GM13977 (cell line): ENCODE measurements around the gene MEI1.

ENCODE experiments used
- DNase-seq: peaks from one replicate; pipeline ENCODE4 v3.0.0; 2012; ENCODE audit warnings: low spot score
- in situ Hi-C: fragments of 300-500 bp; cut with MboI; formaldehyde crosslinking; loops from one replicate; pipeline ENCODE4 v1.12.0; 2022; ENCODE audit warnings: low sequenced_read_pairs, low pct_unique_long_range_greater_than_20kb, mixed read lengths, inconsistent platforms; ENCODE audit not compliant: unreplicated experiment
- TF ChIP-seq, protein P1 (sequence below): IDR thresholded peaks from 2 replicates; pipeline ENCODE4 v1.5.1; 2012; ENCODE audit warnings: mild to moderate bottlenecking, control low read depth; ENCODE audit not compliant: insufficient read depth; ENCODE audit errors: extremely low read depth, missing control alignments

Gene MEI1

DNA sequence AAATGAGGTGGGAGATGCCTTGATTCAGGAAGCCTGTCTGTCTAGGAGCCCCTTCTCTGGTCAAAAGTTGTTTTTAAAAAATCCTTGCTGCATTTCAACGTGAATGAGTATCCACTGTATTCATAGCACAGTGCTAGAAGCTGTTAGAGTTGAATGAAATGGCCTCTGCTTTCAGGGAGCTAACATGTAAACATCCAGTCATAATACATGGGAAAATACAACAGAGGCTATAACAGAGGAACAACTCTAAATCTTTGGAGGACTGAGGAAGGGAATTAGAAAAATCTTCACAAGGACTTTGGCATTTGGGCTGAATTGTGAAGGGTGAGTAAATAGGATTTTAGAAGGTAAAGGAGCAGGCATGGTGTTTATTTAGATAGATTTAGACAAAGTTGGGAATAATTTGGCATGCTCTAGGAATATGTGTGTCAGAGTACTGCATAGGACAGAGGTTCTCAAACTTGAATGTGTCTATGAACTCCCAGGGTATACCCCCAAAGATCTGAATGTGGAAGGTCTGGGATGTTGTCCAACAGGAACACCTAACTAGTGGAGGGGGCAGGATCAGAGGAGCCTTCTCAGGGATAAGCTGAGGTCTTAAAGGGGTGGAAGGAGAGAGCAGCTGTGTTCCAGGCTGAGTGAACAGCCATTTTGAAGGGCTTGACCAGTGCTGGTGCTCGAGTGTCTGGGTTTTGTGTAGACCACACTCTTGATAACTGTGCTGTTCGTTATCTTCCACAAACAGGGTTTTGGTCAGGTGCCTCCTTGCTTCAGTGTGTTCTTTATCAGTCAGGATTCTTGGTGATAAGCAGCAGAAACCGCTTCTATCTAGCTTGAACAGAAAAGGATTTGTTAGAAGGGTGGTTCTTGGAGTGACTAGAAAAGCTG lies 146.3 kb downstream of the MEI1 start:
- no peak for DNase-seq
- TF ChIP-seq, protein P1, sequence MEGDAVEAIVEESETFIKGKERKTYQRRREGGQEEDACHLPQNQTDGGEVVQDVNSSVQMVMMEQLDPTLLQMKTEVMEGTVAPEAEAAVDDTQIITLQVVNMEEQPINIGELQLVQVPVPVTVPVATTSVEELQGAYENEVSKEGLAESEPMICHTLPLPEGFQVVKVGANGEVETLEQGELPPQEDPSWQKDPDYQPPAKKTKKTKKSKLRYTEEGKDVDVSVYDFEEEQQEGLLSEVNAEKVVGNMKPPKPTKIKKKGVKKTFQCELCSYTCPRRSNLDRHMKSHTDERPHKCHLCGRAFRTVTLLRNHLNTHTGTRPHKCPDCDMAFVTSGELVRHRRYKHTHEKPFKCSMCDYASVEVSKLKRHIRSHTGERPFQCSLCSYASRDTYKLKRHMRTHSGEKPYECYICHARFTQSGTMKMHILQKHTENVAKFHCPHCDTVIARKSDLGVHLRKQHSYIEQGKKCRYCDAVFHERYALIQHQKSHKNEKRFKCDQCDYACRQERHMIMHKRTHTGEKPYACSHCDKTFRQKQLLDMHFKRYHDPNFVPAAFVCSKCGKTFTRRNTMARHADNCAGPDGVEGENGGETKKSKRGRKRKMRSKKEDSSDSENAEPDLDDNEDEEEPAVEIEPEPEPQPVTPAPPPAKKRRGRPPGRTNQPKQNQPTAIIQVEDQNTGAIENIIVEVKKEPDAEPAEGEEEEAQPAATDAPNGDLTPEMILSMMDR, result no peak
- in situ Hi-C loops, result no loop called here

DNA sequence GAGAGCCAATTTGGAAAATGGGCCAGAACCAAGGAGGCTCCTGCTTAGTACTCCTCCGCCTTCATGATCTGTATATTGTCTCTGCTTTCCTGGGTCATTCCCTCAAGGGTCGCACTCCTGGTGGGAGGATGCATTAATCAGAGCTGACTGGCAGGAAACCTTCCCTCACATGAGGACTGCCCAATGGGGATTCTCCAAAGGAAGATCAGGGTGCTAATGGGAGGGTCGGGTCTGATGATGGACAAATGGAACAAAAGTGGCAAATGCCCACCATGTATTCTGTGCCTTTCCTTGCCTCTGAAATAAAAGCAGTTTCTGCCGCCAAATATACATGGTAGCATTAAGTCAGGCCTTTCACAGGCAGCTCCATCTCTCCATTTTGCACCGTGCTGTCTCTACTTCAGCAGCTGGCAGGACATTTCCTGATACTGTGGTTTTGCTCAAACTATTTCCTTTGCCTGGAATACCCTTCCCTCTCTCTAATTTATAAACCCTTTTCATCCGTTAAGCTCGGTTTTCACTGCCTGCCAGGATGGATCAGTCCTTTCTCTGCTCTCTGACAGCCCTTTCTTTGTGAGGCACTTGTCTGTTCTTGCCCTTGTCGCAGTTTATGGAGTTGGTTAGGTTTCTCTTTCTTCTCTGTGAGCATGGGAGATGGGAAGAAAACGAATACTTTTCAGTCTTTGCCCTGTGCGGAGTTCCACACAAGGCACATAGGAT lies 147.1 kb downstream of the MEI1 start:
- TF ChIP-seq, protein P1, result no peak
- in situ Hi-C loops, result no loop called here

DNA sequence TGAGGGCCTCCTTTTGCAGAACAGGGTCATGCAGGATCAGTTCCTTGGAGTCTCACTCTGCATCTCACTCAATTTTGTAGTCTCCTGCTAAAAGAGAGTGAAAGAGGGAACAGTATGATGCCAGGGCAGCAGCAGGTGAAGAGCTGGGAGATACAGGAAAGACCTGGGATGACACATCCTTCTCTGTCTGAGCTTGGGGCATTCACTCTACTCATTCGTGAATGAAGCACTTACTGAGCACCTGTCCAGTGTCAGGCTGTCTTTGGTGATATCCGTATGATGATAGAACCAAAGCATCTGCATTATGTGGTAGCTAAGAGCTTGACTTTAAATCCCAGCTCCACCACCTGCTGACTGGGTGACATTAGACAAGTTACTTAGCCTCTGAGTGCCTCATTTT lies 148.0 kb downstream of the MEI1 start:
- DNase-seq, result no peak
- TF ChIP-seq, protein P1, result no peak
- in situ Hi-C loops, result no loop called here

More for the DNA sequence above, 147.1 kb downstream of the MEI1 start:
- DNase-seq, result no peak

DNA sequence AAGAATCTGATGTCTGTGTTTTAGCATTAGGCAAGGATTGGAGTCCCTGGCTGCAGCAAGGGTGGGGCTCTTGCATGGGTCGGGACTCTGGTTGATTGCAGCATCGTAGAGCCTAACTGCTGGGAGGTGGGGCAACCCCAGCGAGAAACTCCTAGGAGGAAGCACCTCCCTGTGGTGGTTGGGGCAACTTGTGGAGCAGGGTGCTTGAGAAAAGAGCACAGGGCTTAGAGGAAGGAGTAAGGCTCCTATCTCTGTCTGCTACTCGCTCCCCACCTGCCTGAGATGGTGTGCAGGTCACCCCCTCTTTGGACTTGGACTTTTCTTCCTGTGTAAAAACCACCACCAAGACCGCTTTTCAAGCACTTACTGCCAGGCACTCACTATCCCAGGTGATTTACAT lies 149.2 kb downstream of the MEI1 start:
- in situ Hi-C loops, result no loop called here
- TF ChIP-seq, protein P1, result no peak
- no peak for DNase-seq
